Keratinocyte (primary cell): ENCODE measurements around the gene STON1.

ENCODE experiments used
- EZH2 ChIP-seq: IDR thresholded peaks from one replicate; pipeline ENCODE4 v1.6.1; 2012; ENCODE audit warnings: inconsistent platforms, mild to moderate bottlenecking, low read length, moderate library complexity
- TF ChIP-seq, protein P1 (sequence below), 3 experiments: IDR thresholded peaks in 1 of 3; conservative IDR thresholded peaks in 1 of 3; optimal IDR thresholded peaks in 1 of 3; 2 replicates in 2 of 3; 3 replicates in 1 of 3; pipeline versions ENCODE3 to v1.5.1; 2011; ENCODE audit warnings: low read length in 3 of 3, mild to moderate bottlenecking in 3 of 3, moderate library complexity in 2 of 3, control low read depth in 1 of 3, inconsistent platforms in 1 of 3; ENCODE audit not compliant: insufficient read depth in 2 of 3; ENCODE audit errors: extremely low read depth in 1 of 3

DNA sequence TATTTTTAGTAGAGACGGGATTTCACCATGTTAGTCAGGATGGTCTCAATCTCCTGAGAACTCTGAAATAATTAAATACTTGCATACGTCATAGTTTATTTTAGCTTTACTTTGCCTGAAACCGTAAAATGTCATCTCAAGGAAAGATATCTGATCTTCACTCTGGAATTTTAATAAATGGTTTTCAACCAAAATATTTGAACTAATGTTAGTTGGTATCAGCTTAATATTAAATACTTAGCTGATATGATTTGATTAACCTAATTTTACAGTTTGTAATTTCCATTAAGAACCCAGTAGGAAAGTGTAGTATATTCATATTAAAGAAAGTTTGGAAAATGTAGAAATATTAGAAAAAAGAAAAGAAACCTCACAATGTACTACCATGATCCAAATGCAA lies 41.4 kb upstream of the STON1 start:
- TF ChIP-seq, protein P1, sequence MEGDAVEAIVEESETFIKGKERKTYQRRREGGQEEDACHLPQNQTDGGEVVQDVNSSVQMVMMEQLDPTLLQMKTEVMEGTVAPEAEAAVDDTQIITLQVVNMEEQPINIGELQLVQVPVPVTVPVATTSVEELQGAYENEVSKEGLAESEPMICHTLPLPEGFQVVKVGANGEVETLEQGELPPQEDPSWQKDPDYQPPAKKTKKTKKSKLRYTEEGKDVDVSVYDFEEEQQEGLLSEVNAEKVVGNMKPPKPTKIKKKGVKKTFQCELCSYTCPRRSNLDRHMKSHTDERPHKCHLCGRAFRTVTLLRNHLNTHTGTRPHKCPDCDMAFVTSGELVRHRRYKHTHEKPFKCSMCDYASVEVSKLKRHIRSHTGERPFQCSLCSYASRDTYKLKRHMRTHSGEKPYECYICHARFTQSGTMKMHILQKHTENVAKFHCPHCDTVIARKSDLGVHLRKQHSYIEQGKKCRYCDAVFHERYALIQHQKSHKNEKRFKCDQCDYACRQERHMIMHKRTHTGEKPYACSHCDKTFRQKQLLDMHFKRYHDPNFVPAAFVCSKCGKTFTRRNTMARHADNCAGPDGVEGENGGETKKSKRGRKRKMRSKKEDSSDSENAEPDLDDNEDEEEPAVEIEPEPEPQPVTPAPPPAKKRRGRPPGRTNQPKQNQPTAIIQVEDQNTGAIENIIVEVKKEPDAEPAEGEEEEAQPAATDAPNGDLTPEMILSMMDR (optimal IDR thresholded peaks at IDR 0.05 in 1 of 3, IDR thresholded peaks at IDR 0.05 in 1 of 3, conservative IDR thresholded peaks at IDR 0.05 in 1 of 3; ENCODE audit: extremely low read depth in 1 of 3, insufficient read depth in 2 of 3, low read length in 3 of 3) = no peak
- TF ChIP-seq EZH2 = no peak
